ENCODE measurements around the gene PIK3IP1.

Gene PIK3IP1

GRCh38 chr22:31278151-31278621 is 14.1 kb downstream of the PIK3IP1 start:
- TF ChIP-seq EZH2 (IDR thresholded peaks at IDR 0.05), result no peak
- no peak for TF ChIP-seq POLR2AphosphoS5 (IDR thresholded peaks at IDR 0.05; ENCODE audit: borderline replicate concordance, low read depth, low read length)
- H3K36me3 ChIP-seq (ENCODE audit: insufficient read depth, low read length), result no peaks in the 10 kb centered on the region
- no peak overlapping the region for H3K27ac ChIP-seq
- no peak overlapping the region for H3K9ac ChIP-seq (ENCODE audit: insufficient read length)
- no peaks in the 10 kb centered on the region for H3K9me3 ChIP-seq (ENCODE audit: low read depth, low read length)
- H3K4me3 ChIP-seq, result no peak overlapping the region
- DNase-seq (ENCODE audit: low read depth, low spot score), result no peak

GRCh38 chr22:31277741-31278140 is 14.5 kb downstream of the PIK3IP1 start:
- no peak for TF ChIP-seq EZH2 (IDR thresholded peaks at IDR 0.05)
- no peak for TF ChIP-seq FOXP2 (optimal IDR thresholded peaks at IDR 0.05; ENCODE audit: control extremely low read depth, extremely low read length, insufficient read depth)
- TF ChIP-seq POLR2AphosphoS5 (IDR thresholded peaks at IDR 0.05; ENCODE audit: borderline replicate concordance, low read depth, low read length), result no peak
- H3K4me3 ChIP-seq, result no peak overlapping the region
- no peaks in the 10 kb centered on the region for H3K36me3 ChIP-seq (ENCODE audit: insufficient read depth, low read length)
- H3K27ac ChIP-seq, result no peak overlapping the region
- H3K9me3 ChIP-seq (ENCODE audit: low read depth, low read length), result no peaks in the 10 kb centered on the region
- no peak for DNase-seq (ENCODE audit: low read depth, low spot score)
- no peak overlapping the region for H3K9ac ChIP-seq (ENCODE audit: insufficient read length)

- H3K4me3 ChIP-seq, result no peak overlapping the region
- no peak for DNase-seq (ENCODE audit: low read depth, low spot score)
- no peaks in the 10 kb centered on the region for H3K9me3 ChIP-seq (ENCODE audit: low read depth, low read length)
- no peak overlapping the region for H3K27ac ChIP-seq
- no peak for TF ChIP-seq FOXP2 (optimal IDR thresholded peaks at IDR 0.05; ENCODE audit: control extremely low read depth, extremely low read length, insufficient read depth)
- no peak for TF ChIP-seq EZH2 (IDR thresholded peaks at IDR 0.05)
- no peak for TF ChIP-seq POLR2AphosphoS5 (IDR thresholded peaks at IDR 0.05; ENCODE audit: borderline replicate concordance, low read depth, low read length)
- H3K36me3 ChIP-seq (ENCODE audit: insufficient read depth, low read length), result no peaks in the 10 kb centered on the region
- no peak overlapping the region for H3K9ac ChIP-seq (ENCODE audit: insufficient read length)
These were observed 15.7 kb downstream of the PIK3IP1 start for GRCh38 chr22:31276426-31277167.

GRCh38 chr22:31275576-31275975 is 16.7 kb downstream of the PIK3IP1 start:
- Histone ChIP-seq H3K4me3 (no peak overlapping the region), H3K27ac (no peak overlapping the region), H3K36me3 (ENCODE audit: insufficient read depth, low read length) (no peaks in the 10 kb centered on the region), H3K9ac (ENCODE audit: insufficient read length) (no peak overlapping the region), H3K9me3 (ENCODE audit: low read depth, low read length) (no peaks in the 10 kb centered on the region)
- no peak for DNase-seq (ENCODE audit: low read depth, low spot score)
- no peak for TF ChIP-seq EZH2 (IDR thresholded peaks at IDR 0.05)

GRCh38 chr22:31275018-31275417 is 17.3 kb downstream of the PIK3IP1 start:
- DNase-seq (ENCODE audit: low read depth, low spot score), result no peak
- H3K4me3 ChIP-seq, result no peak overlapping the region
- TF ChIP-seq FOXP2 (optimal IDR thresholded peaks at IDR 0.05; ENCODE audit: control extremely low read depth, extremely low read length, insufficient read depth), result no peak
- TF ChIP-seq POLR2AphosphoS5 (IDR thresholded peaks at IDR 0.05; ENCODE audit: borderline replicate concordance, low read depth, low read length), result no peak
- no peak overlapping the region for H3K9ac ChIP-seq (ENCODE audit: insufficient read length)
- H3K36me3 ChIP-seq (ENCODE audit: insufficient read depth, low read length), result no peaks in the 10 kb centered on the region
- H3K27ac ChIP-seq, result no peak overlapping the region
- H3K9me3 ChIP-seq (ENCODE audit: low read depth, low read length), result no peaks in the 10 kb centered on the region

GRCh38 chr22:31274017-31274416 is 18.3 kb downstream of the PIK3IP1 start:
- Histone ChIP-seq H3K27ac (no peak overlapping the region), H3K36me3 (ENCODE audit: insufficient read depth, low read length) (no peaks in the 10 kb centered on the region), H3K4me3 (no peak overlapping the region), H3K9me3 (ENCODE audit: low read depth, low read length) (no peaks in the 10 kb centered on the region), H3K9ac (ENCODE audit: insufficient read length) (no peak overlapping the region)
- TF ChIP-seq POLR2AphosphoS5 (IDR thresholded peaks at IDR 0.05; ENCODE audit: borderline replicate concordance, low read depth, low read length), result no peak
- no peak for TF ChIP-seq EZH2 (IDR thresholded peaks at IDR 0.05)
- no peak for TF ChIP-seq FOXP2 (optimal IDR thresholded peaks at IDR 0.05; ENCODE audit: control extremely low read depth, extremely low read length, insufficient read depth)
- DNase-seq (ENCODE audit: low read depth, low spot score), result no peak

GRCh38 chr22:31272522-31273446 is 19.5 kb downstream of the PIK3IP1 start:
- DNase-seq (ENCODE audit: low read depth, low spot score), result no peak
- Histone ChIP-seq H3K9ac (ENCODE audit: insufficient read length) (no peak overlapping the region), H3K36me3 (ENCODE audit: insufficient read depth, low read length) (no peaks in the 10 kb centered on the region), H3K4me3 (no peak overlapping the region), H3K9me3 (ENCODE audit: low read depth, low read length) (no peaks in the 10 kb centered on the region), H3K27ac (no peak overlapping the region)
- TF ChIP-seq FOXP2 (optimal IDR thresholded peaks at IDR 0.05; ENCODE audit: control extremely low read depth, extremely low read length, insufficient read depth), result no peak
- TF ChIP-seq EZH2 (IDR thresholded peaks at IDR 0.05), result no peak
- no peak for TF ChIP-seq POLR2AphosphoS5 (IDR thresholded peaks at IDR 0.05; ENCODE audit: borderline replicate concordance, low read depth, low read length)

- Histone ChIP-seq H3K36me3 (ENCODE audit: insufficient read depth, low read length) (no peaks in the 10 kb centered on the region), H3K27ac (no peak overlapping the region)
- no peak for DNase-seq (ENCODE audit: low read depth, low spot score)
These were observed 20.8 kb downstream of the PIK3IP1 start for GRCh38 chr22:31271485-31271884.

More at GRCh38 chr22:31271485-31271884, 20.8 kb downstream of the PIK3IP1 start:
- H3K4me3 ChIP-seq, result no peak overlapping the region
- no peaks in the 10 kb centered on the region for H3K9me3 ChIP-seq (ENCODE audit: low read depth, low read length)
- no peak overlapping the region for H3K9ac ChIP-seq (ENCODE audit: insufficient read length)
- TF ChIP-seq FOXP2 (optimal IDR thresholded peaks at IDR 0.05; ENCODE audit: control extremely low read depth, extremely low read length, insufficient read depth) (no peak), POLR2AphosphoS5 (IDR thresholded peaks at IDR 0.05; ENCODE audit: borderline replicate concordance, low read depth, low read length) (no peak), EZH2 (IDR thresholded peaks at IDR 0.05) (no peak)
